NCI-H226 (cell line): ENCODE results near the gene HMGA1.
"Not testable (repeated sequence)": the region's sequence is repeated elsewhere in the genome, so short reads cannot be mapped to it uniquely, and the experiment has no call there.

Experiments
- DNase-seq: peaks from one replicate; pipeline ENCODE4 v3.0.0-alpha.2; 2015

HMGA1 gene

GRCh38 chr6:34269132-34269531 is 32.5 kb downstream of the HMGA1 start:
- DNase-seq: not testable (repeated sequence)

GRCh38 chr6:34269658-34270341 is 33.1 kb downstream of the HMGA1 start:
- DNase-seq: not testable (repeated sequence)

- no peak for DNase-seq
Observed at GRCh38 chr6:34272013-34272926, 35.6 kb downstream of the HMGA1 start.

- DNase-seq: peak; percentile 88
Observed at GRCh38 chr6:34273242-34273805, 36.7 kb downstream of the HMGA1 start.

GRCh38 chr6:34274129-34274528 is 37.5 kb downstream of the HMGA1 start:
- DNase-seq: no peak

- DNase-seq: no peak
Observed at GRCh38 chr6:34275128-34275804, 38.6 kb downstream of the HMGA1 start.

- DNase-seq: no peak
Observed at GRCh38 chr6:34276191-34276590, 39.5 kb downstream of the HMGA1 start.

GRCh38 chr6:34276881-34277762 is 40.4 kb downstream of the HMGA1 start:
- DNase-seq: no peak

GRCh38 chr6:34277763-34278112 is 41.1 kb downstream of the HMGA1 start:
- no peak for DNase-seq

GRCh38 chr6:34278833-34279232 is 42.2 kb downstream of the HMGA1 start:
- DNase-seq: no peak

- no peak for DNase-seq
Observed at GRCh38 chr6:34280216-34280615, 43.5 kb downstream of the HMGA1 start.

GRCh38 chr6:34281702-34282334 is 45.1 kb downstream of the HMGA1 start:
- no peak for DNase-seq

- DNase-seq: no peak
Observed at GRCh38 chr6:34284563-34285447, 48.1 kb downstream of the HMGA1 start.

GRCh38 chr6:34285448-34286164 is 48.9 kb downstream of the HMGA1 start:
- DNase-seq: no peak

GRCh38 chr6:34288581-34288980 is 51.9 kb downstream of the HMGA1 start:
- DNase-seq: no peak

GRCh38 chr6:34289137-34289536 is 52.5 kb downstream of the HMGA1 start:
- DNase-seq: no peak

GRCh38 chr6:34292954-34293353 is 56.3 kb downstream of the HMGA1 start:
- no peak for DNase-seq

- no peak for DNase-seq
Observed at GRCh38 chr6:34295721-34296120, 59.0 kb downstream of the HMGA1 start.
